HepG2 (cell line): ENCODE results near the gene TBCCD1. TPM values are rescaled to one million over a fixed set of nuclear protein-coding genes. Genes with fewer than 3 reads are reported as not detected.

Source experiments
- ARNT2 ChIP-seq: sonication (generic); formaldehyde crosslinking; IDR thresholded peaks from 2 replicates; pipeline ENCODE4 v1.8.0; 2022; ENCODE audit warnings: mild to moderate bottlenecking, low read depth, missing genetic modification reagents, moderate library complexity
- ATF7 ChIP-seq, 2 experiments: fragments of 450-650 bp in 1 of 2; sonication (generic) in 1 of 2; formaldehyde crosslinking in 1 of 2; IDR thresholded peaks; 2 replicates each; pipeline versions ENCODE4 v1.4.0 to v1.6.1; 2016 to 2020; ENCODE audit warnings: antibody characterized with exemption in 1 of 2, mild to moderate bottlenecking in 1 of 2, missing genetic modification reagents in 1 of 2
- BRD4 ChIP-seq: sonication (generic); formaldehyde crosslinking; IDR thresholded peaks from 2 replicates; pipeline ENCODE4 v1.4.0; 2020; ENCODE audit warnings: missing genetic modification reagents
- ELF1 ChIP-seq: sonication (generic); formaldehyde crosslinking; IDR thresholded peaks from 2 replicates; pipeline ENCODE4 v1.4.0; 2020; ENCODE audit warnings: missing genetic modification reagents
- GABPA ChIP-seq, 2 experiments: IDR thresholded peaks; 2 replicates each; pipeline ENCODE4 v1.6.1; 2011 to 2016; ENCODE audit warnings: low read depth in 2 of 2, low read length in 1 of 2, missing biosample characterization in 1 of 2, missing genetic modification characterization in 1 of 2
- KLF16 ChIP-seq, 2 experiments: sonication (generic) in 1 of 2; formaldehyde crosslinking in 1 of 2; IDR thresholded peaks; 2 replicates each; pipeline versions ENCODE4 v1.6.1 to v1.8.0; 2016 to 2023; ENCODE audit warnings: missing genetic modification reagents in 2 of 2, missing compliant biosample characterization in 1 of 2
- MAF1 ChIP-seq: sonication (generic); formaldehyde crosslinking; IDR thresholded peaks from 2 replicates; pipeline ENCODE4 v1.5.0; 2020; ENCODE audit warnings: missing genetic modification reagents, borderline replicate concordance
- MIER2 ChIP-seq: IDR thresholded peaks from 2 replicates; pipeline ENCODE4 v1.6.1; 2016; ENCODE audit warnings: missing biosample characterization, missing genetic modification reagents
- NCOA2 ChIP-seq: sonication (generic); formaldehyde crosslinking; IDR thresholded peaks from 2 replicates; pipeline ENCODE4 v1.8.0; 2022; ENCODE audit warnings: inconsistent platforms
- RBFOX2 ChIP-seq: fragments of 200-400 bp; formaldehyde crosslinking; IDR thresholded peaks from 2 replicates; pipeline ENCODE4 v1.6.1; 2017; ENCODE audit warnings: low read depth, mild to moderate bottlenecking, low read length
- SIX4 ChIP-seq: sonication (generic); formaldehyde crosslinking; IDR thresholded peaks from 2 replicates; pipeline ENCODE4 v1.4.0; 2020; ENCODE audit warnings: missing genetic modification reagents
- ZBTB21 ChIP-seq: sonication (generic); formaldehyde crosslinking; IDR thresholded peaks from 2 replicates; pipeline ENCODE4 v1.4.0; 2020; ENCODE audit warnings: missing genetic modification reagents
- ZNF83 ChIP-seq: sonication (generic); formaldehyde crosslinking; IDR thresholded peaks from 2 replicates; pipeline ENCODE4 v1.4.0; 2020; ENCODE audit warnings: missing genetic modification reagents, mild to moderate bottlenecking, borderline replicate concordance
- ZNF883 ChIP-seq: sonication (generic); formaldehyde crosslinking; IDR thresholded peaks from 2 replicates; pipeline ENCODE4 v1.5.1; 2020; ENCODE audit warnings: mild to moderate bottlenecking, missing genetic modification reagents; ENCODE audit errors: not compliant biosample characterization
- ZSCAN31 ChIP-seq: sonication (generic); formaldehyde crosslinking; IDR thresholded peaks from 2 replicates; pipeline ENCODE4 v1.5.0; 2020; ENCODE audit warnings: low read depth, mild to moderate bottlenecking, missing genetic modification reagents
- polyA plus RNA-seq, 8 experiments: library from polyadenylated mRNA; depleted of rRNA in 3 of 8; stranded (reverse) in 7 of 8; unstranded in 1 of 8; fragments of >200 nt; fragmentation: Illumina TruSeq in 4 of 8; extraction: Trizol in 4 of 8; gene quantifications; 2 replicates each; pipeline versions ENCODE4 v1.2.1 to v1.2.3, GENCODE V29; 2011 to 2016; ENCODE audit warnings: low read depth in 4 of 8, missing spikeins in 1 of 8, mixed read lengths in 1 of 8; ENCODE audit not compliant: insufficient read depth in 1 of 8
- total RNA-seq, 5 experiments: library from RNA; depleted of rRNA; stranded (reverse); fragments of >200 nt; fragmentation: Illumina TruSeq; extraction: Trizol; gene quantifications; 2 replicates each; pipeline ENCODE4 v1.2.3, GENCODE V29; 2016; ENCODE audit warnings: low read depth in 1 of 5
- TF ChIP-seq, protein P1 (sequence below): IDR thresholded peaks from 2 replicates; pipeline ENCODE4 v1.6.1; 2018; ENCODE audit warnings: missing genetic modification reagents
- TF ChIP-seq, protein P2 (sequence below): IDR thresholded peaks from 2 replicates; pipeline ENCODE4 v1.6.1; 2016; ENCODE audit warnings: missing genetic modification reagents, missing compliant biosample characterization
- TF ChIP-seq, protein P3 (sequence below): sonication (generic); formaldehyde crosslinking; IDR thresholded peaks from 2 replicates; pipeline ENCODE4 v1.5.1; 2020; ENCODE audit warnings: missing genetic modification reagents, mild to moderate bottlenecking, borderline replicate concordance
- TF ChIP-seq, protein P4 (sequence below): fragments of 450-650 bp; IDR thresholded peaks from 2 replicates; pipeline ENCODE4 v1.6.1; 2017; ENCODE audit warnings: mild to moderate bottlenecking
- TF ChIP-seq, protein P5 (sequence below): sonication (generic); formaldehyde crosslinking; IDR thresholded peaks from 2 replicates; pipeline ENCODE4 v1.8.1; 2022; ENCODE audit warnings: low read depth, mild to moderate bottlenecking, missing genetic modification reagents

TBCCD1 gene
- total and polyA plus RNA-seq, 2 of the 13 experiments (the other 11 are each of a cell fraction or from before 2014, with no cell fraction given): 13.6 to 16.2 TPM

DNA sequence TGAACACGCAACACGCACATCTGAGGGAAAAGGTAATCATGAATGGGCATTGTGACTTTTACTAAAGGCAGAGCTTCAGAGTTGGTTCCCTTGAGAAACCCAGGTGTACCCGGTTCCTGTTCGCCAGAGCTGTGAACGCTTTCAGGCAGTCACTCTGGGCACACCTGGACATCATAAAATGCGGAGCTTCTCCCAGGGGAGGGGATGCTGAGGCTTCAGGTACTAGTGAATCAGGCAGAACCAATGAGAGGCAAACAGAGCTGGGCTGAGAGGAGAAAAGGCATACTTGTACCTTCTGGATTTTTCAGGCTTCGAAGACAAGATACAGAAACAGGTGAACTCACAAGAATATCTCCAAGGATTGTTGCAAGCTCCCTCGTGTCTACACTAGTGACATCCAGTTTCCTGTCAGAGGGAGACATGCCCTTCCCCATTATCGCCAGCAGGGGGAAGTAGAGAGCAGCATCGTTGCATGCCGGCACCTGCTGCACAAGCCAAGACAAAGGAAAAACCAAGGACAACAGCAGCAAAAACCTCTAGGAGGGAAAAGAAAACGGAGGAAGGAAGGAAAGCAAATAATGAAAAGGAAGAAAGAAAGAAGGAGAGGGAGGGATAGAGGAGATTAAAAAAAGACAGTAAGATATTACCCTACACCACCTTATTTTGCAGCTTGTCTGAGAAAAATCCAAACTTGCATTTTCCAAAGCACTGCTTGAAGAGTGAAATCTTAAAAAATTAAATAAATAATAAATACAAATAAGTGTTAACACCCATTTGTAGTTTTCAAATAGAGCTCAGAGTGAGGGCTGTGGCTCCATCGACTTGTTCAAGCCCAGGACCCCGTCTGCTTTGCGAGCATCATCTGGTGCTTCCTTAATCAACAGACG lies 47.7 kb upstream of the TBCCD1 start (continued):
- TF ChIP-seq ZSCAN31 (CRISPR knock-in tag) (peak; percentile 44; the same call in 1 of the 2 replicates), RBFOX2 (peak; percentile 82), ELF1 (0 out of 2 replicates have a peak, but pooled peaks have one; percentile 17), NCOA2 (CRISPR knock-in tag) (no peak), ZBTB21 (CRISPR knock-in tag) (no peak), KLF16 (CRISPR knock-in tag; IDR thresholded peaks at IDR 0.05) (peak in 1 of 2 experiments; percentile 23; a peak in 1 of 4 replicates), MIER2 (no peak), SIX4 (CRISPR knock-in tag) (no peak), ZNF883 (CRISPR knock-in tag) (peak; percentile 32), MAF1 (CRISPR knock-in tag) (no peak), GABPA (IDR thresholded peaks at IDR 0.05; ENCODE audit: low read depth, low read length) (no peak), GABPA (CRISPR knock-in tag; IDR thresholded peaks at IDR 0.05; ENCODE audit: low read depth) (no peak), ATF7 (IDR thresholded peaks at IDR 0.05) (no peak), ATF7 (CRISPR knock-in tag; IDR thresholded peaks at IDR 0.05) (peak; percentile 64; the same call in 1 of the 2 replicates), BRD4 (CRISPR knock-in tag) (no peak), ZNF83 (no peak), ARNT2 (CRISPR knock-in tag) (peak; percentile 49; the same call in 1 of the 2 replicates)
- TF ChIP-seq, protein P1, sequence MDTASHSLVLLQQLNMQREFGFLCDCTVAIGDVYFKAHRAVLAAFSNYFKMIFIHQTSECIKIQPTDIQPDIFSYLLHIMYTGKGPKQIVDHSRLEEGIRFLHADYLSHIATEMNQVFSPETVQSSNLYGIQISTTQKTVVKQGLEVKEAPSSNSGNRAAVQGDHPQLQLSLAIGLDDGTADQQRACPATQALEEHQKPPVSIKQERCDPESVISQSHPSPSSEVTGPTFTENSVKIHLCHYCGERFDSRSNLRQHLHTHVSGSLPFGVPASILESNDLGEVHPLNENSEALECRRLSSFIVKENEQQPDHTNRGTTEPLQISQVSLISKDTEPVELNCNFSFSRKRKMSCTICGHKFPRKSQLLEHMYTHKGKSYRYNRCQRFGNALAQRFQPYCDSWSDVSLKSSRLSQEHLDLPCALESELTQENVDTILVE: 0 out of 2 replicates have a peak, but pooled peaks have one; percentile 31
- TF ChIP-seq, protein P2, sequence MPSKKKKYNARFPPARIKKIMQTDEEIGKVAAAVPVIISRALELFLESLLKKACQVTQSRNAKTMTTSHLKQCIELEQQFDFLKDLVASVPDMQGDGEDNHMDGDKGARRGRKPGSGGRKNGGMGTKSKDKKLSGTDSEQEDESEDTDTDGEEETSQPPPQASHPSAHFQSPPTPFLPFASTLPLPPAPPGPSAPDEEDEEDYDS: peak; percentile 23; the same call in 1 of the 2 replicates
- TF ChIP-seq, protein P3, sequence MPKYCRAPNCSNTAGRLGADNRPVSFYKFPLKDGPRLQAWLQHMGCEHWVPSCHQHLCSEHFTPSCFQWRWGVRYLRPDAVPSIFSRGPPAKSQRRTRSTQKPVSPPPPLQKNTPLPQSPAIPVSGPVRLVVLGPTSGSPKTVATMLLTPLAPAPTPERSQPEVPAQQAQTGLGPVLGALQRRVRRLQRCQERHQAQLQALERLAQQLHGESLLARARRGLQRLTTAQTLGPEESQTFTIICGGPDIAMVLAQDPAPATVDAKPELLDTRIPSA (CRISPR knock-in tag): 0 out of 2 replicates have a peak, but pooled peaks have one; percentile 40
- TF ChIP-seq, protein P4, sequence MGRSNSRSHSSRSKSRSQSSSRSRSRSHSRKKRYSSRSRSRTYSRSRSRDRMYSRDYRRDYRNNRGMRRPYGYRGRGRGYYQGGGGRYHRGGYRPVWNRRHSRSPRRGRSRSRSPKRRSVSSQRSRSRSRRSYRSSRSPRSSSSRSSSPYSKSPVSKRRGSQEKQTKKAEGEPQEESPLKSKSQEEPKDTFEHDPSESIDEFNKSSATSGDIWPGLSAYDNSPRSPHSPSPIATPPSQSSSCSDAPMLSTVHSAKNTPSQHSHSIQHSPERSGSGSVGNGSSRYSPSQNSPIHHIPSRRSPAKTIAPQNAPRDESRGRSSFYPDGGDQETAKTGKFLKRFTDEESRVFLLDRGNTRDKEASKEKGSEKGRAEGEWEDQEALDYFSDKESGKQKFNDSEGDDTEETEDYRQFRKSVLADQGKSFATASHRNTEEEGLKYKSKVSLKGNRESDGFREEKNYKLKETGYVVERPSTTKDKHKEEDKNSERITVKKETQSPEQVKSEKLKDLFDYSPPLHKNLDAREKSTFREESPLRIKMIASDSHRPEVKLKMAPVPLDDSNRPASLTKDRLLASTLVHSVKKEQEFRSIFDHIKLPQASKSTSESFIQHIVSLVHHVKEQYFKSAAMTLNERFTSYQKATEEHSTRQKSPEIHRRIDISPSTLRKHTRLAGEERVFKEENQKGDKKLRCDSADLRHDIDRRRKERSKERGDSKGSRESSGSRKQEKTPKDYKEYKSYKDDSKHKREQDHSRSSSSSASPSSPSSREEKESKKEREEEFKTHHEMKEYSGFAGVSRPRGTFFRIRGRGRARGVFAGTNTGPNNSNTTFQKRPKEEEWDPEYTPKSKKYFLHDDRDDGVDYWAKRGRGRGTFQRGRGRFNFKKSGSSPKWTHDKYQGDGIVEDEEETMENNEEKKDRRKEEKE: no peak
- TF ChIP-seq, protein P5, sequence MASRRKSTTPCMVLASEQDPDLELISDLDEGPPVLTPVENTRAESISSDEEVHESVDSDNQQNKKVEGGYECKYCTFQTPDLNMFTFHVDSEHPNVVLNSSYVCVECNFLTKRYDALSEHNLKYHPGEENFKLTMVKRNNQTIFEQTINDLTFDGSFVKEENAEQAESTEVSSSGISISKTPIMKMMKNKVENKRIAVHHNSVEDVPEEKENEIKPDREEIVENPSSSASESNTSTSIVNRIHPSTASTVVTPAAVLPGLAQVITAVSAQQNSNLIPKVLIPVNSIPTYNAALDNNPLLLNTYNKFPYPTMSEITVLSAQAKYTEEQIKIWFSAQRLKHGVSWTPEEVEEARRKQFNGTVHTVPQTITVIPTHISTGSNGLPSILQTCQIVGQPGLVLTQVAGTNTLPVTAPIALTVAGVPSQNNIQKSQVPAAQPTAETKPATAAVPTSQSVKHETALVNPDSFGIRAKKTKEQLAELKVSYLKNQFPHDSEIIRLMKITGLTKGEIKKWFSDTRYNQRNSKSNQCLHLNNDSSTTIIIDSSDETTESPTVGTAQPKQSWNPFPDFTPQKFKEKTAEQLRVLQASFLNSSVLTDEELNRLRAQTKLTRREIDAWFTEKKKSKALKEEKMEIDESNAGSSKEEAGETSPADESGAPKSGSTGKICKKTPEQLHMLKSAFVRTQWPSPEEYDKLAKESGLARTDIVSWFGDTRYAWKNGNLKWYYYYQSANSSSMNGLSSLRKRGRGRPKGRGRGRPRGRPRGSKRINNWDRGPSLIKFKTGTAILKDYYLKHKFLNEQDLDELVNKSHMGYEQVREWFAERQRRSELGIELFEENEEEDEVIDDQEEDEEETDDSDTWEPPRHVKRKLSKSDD (CRISPR knock-in tag): no peak
